ENCODE results near the gene MKRN1.
"Not testable (repeated sequence)": the region's sequence is repeated elsewhere in the genome, so short reads cannot be mapped to it uniquely, and the experiment has no call there.

MKRN1 gene

DNA sequence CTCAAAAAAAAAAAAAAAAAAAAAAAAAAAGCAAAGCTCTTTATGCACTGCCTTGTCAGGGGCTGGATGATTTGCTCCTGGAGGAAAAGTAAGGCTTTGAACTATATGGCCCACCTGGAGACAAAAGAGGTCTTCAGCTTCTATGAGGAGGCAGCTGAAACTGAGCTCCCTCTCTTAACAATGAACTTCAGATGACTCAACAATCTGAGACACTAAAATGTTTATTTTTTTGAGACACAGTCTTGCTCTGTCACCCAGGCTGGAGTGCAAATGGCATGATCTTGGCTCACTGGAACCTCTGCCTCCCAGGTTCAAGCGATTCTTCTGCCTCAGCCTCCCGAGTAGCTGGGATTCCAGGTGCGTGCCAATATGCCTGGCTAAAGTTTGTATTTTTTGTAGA is 38.7 kb downstream of the MKRN1 start:
- no peak for DNase-seq (ENCODE audit: low spot score)
- FAIRE-seq = no peak

DNA sequence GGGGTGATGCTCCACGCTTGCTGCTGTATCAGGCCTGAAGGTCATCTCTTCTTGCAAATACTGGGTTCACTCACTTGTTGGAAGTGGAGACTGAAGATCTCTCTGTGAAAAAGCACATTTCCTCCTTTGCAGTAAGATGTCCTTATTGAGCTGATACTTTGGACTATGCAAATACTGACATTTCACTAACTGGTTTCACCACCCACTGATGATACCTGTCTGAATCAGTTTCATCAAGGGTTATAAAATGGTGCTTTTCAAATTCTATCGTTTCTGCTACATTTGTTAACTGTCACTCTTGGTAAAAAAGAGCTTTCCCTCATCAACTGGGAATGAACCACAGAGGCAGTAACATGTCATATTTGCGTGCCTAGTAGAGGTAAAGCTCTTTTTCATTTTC is 39.9 kb downstream of the MKRN1 start:
- FAIRE-seq (no peak), DNase-seq (ENCODE audit: low spot score) (no peak)

DNA sequence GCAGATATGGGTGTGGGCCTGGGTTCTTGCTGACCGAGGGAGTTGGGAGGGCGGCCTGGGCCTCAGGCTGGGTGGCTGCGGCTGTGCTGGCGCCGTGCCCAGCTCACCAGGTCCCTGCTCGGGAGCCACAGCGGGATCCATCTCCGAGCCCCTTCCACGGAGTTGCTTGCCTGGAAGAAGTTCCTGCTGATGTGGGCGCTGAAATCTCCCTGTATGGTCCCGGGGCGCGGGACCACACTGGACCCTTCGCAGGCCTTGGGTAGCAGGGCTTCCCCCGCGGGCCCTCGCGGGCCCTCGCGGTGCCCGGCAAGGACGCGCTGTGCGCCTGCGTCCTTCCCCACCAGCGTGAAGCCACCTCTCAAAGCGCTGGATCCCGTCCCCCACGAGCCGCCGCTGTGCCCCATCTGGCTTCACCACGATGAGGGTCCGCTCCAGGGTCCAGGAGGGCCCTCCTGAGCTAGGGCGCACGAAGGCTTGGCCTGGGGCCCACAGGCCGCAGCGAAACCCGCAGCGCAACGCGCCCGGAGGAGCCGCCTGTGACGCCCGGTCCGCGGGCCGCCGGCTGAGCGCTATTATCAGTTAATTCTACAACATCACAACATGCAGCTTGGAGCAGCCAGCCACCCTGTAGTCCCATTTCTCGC is 43.9 kb downstream of the MKRN1 start:
- FAIRE-seq = no peak
- no peak for DNase-seq (ENCODE audit: low spot score)

DNA sequence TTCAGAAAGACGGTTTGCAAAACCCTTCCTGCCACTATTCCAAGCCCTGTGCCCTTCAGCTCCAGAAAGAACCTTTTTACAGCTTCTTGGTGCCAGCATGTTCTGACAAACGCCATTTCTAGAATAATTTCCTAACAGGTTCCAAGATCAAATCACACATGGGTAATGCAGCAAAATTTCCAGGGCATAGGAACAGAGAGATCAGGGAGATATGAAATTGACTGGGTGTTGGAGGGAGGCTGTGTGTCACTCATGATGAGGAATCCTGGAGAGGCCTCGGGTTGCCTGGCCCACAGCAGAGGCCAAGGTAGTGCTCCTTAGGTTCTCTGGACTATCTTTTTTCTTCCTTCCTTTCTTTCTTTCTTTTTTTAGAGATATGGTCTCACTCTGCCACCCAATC is 45.9 kb downstream of the MKRN1 start:
- DNase-seq (ENCODE audit: low spot score) (no peak), FAIRE-seq (no peak)

DNA sequence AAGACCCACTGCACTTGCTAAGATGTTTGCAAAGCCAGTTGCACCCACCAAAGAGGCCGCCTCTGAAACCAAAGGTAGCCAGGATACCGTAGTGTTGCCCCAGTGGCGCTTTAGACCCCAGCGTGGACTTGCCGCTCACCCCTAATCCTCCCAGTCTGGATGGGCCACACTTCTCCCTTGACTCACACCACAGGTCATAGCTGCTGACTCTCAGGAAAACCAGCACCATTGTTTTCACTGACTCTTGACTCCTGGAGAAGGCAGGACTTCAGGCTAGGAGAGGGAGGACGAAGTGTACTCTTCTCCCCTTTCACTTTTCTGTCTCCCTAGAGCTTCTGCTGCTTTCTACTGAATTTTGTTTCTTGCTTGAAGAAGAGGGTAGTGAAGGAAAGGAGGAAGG is 53.2 kb downstream of the MKRN1 start:
- FAIRE-seq (no peak), DNase-seq (ENCODE audit: low spot score) (no peak)

DNA sequence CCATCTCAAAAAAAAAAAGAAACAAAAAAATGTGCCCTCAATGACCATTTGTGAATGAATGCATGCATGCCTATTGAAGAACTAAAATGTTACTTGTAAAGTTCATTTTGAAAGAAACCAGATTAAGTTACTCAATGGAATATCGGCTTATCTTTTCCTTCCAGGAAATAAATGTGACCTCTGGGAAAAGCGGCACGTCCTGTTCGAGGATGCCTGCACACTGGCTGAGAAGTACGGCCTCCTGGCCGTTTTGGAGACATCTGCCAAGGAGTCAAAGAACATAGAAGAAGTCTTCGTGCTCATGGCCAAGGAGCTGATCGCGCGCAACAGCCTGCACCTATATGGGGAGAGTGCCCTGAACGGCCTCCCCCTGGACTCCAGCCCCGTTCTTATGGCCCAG is 53.6 kb downstream of the MKRN1 start:
- FAIRE-seq (no peak), DNase-seq (ENCODE audit: low spot score) (no peak)

DNA sequence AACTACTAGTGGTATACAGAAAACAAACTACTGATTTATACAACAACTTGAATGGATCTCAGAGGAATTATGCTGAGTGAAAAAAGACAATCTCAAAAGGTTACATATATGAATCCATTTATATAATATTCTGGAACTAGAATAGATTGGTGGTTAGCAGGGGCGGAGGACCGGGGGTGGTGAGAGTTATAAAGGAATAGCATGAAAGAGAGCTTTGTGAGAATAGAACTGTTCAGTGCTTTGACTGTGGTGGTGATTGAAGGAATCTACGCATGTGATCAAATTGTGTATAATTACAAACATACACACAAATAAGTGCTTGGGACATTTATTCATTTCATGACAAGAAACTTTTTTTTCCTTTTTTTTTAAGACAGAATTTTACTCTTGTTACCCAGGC is 55.8 kb downstream of the MKRN1 start:
- FAIRE-seq (no peak), DNase-seq (ENCODE audit: low spot score) (no peak)

DNA sequence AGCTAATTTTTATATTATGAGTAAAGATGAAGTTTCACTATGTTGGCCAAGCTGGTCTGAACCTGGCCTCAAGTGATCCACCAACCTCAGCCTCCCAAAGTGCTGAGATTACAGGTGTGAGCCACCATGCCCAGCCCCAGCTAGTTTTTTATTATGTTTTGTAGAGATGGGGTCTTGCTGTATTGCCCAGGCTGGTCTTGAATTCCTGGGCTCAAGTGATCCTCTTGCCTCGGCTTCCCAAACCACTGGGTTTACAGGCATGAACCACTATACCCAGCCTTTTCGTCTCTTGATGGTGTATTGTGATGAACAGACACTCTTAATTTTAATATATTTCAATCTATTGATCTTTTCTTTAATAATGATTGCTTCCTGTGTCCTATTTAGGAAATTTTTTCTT is 57.8 kb downstream of the MKRN1 start:
- FAIRE-seq (no peak), DNase-seq (ENCODE audit: low spot score) (no peak)

DNA sequence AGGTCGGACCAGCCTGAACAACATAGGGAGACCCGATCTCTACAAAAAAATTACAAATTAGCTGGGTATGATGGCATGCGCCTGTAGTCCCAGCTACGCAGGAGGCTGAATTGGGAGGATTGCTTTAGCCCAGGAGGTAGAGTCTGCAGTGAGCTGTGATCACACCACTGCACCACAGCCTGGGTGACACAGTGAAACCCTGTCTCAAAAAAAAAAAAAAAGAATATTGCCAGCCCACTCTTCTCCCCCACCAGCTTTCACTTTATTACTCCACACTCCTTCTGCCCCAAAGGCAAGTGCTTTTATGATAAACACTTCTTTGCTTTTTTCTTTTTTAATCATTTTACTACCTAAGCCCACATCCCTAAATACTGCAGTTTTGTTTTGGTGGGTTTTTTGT is 60.7 kb downstream of the MKRN1 start:
- no peak for FAIRE-seq

DNA sequence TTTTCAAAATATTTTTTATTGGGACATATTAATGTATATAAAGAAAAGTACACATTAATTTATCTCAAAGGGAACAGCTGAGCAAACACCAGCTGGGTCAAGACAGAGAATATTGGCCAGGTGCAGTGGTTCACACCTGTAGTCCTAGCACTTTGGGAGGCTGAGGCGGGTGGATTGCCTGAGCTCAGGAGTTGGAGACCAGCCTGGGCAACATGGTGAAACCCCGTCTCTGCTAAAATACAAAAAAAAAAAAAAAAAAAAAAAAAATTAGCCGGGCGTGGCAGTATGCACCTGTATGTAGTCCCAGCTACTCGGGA is 61.2 kb downstream of the MKRN1 start:
- not testable (repeated sequence) for FAIRE-seq; DNase-seq (ENCODE audit: low spot score)

More for the DNA sequence above, 60.7 kb downstream of the MKRN1 start:
- DNase-seq (ENCODE audit: low spot score) = no peak

DNA sequence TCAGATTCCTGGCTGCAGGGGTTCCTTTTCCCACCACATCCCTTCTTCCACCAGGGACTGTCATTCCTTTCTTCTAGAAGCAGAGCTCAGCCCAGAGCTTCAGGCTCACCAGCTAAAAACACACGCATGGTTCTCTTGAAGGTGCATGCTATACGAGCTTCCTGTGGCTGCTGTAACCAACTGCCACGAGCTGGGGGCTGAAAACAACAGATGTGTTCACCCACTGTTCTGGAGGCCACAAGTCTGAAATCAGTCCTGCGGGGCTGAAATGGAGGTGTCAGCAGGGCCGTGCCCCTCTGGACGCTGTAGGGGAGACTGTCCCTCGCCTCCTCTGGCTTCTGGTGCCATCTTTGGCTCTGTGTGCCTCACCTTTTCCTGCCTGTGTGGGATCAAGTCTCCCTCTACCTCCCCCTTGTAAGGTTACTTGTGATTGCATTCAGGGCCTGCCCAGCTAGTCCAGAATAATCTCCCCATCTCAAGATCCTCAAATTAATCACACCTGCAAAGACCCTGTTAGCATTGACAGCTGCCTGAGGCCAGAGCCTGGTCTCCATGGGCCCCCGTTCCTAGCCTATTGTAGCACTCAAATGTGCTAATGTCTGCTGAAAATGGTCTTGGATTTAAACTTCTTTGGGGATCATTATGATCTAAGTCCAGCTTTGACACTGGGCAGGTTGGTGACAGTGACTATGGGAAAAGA is 61.7 kb downstream of the MKRN1 start:
- FAIRE-seq = no peak
- no peak for DNase-seq (ENCODE audit: low spot score)

DNA sequence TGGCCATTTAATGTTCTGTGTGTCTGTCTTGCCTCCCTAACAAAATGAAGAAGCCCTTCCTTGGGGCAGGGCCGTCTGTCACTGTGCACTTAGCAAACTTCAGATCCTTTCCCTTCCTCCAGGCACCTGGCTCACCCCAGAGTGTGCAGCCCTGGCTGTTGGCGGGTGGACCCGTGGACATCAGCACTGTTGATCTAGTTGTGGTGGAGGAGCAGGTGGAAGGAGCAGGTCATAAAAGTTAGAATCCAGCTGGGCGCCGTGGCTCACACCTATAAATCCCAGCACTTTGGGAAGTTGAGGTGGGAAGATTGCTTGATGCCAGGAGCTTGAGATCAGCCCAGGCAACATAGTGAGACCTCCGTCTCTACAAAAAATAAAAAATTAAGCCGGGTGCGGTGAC is 62.7 kb downstream of the MKRN1 start:
- DNase-seq (ENCODE audit: low spot score) (no peak), FAIRE-seq (no peak)

DNA sequence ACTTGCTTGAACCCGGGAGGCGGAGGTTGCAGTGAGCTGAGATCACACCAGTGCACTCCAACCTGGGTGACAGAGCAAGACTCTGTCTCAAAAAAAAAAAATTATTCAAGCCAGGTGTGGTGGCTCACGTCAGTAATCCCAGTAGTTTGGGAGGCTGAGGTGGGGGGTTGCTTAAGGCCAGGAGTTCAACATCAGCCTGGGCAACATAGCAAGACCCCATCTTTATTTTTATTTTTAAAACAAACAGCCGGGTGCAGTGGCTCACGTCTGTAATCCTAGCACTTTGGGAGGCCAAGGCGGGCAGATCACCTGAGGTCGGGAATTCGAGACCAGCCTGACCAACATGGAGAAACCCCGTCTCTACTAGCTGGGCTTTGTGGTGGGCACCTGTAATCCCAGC is 63.5 kb downstream of the MKRN1 start:
- FAIRE-seq; DNase-seq (ENCODE audit: low spot score): not testable (repeated sequence)

DNA sequence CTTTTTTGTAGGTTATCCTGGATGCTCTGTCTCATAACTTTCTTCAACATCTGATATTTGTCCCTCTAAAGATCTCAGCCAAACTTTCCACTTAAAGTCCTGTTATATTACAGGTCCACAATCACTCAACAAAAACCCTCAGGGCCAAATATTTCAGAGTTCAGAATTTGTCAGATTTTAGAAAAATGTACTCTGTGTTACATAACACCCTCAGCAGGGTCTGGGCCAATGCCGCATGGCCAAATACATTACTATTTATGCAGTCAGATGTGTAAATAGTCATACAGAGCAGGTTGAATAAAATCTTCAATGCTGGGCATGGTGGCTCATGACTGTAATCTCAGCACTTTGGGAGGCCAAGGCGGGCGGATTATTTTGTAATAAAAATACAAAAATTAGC is 63.9 kb downstream of the MKRN1 start:
- no peak for FAIRE-seq
- DNase-seq (ENCODE audit: low spot score) = no peak

DNA sequence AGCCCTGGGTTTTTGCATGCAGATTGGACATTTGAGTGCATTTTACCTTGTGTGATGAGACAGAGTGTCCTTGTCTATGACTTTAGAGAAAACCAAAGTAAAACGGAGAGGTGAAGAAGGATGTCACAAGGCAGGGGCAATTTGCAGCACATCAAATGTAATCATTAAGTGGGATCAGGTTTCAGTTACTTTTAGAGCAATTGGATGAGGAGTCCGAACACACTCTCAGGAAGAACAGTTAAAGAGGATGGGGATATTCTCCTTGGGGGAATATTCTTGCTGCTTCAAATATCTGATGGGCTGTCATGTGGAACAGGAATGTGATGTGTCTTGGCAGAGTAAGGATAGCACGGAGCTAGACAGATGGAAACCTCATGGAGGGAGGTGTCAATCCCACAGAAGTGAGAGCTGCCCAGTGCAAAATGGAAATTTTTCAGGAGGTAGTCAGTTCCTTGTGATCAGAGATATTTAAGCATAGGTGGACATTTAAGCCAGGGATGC is 74.7 kb downstream of the MKRN1 start:
- peak; percentile 95 for DNase-seq (ENCODE audit: low spot score)
- peak; percentile 97 for FAIRE-seq

DNA sequence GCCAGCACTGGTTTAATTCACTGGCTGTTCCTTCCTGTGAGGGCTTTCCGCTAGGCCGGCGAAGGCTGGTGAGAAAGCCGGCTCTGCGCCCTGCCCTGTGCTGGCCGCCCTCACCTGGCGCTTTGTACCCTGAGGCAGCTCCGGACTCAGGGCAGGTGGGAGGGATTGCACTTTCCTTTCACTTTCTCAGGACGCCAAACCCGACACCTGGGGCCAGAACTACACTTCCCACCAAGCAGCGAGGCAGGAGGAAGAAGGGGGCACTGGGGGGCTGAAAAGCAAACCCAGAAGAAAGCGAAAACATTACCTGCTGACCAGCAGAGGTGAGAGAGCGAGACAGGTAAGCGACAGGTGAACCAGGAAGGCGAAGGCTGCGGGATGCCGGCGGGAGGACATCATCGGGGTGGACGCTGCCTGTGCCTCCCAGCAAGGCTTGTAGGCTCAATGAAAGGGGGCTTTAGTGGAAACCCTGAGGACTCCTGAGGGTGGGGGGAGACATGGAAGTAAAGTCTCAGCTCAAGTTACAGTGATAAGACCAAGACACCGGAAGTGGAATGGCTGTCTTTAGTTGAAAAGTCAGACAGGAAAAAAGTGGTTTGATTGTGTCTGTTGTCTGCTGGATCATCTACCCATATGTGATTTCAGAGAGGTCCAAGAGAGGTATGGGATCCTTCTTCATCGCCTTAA is 75.3 kb downstream of the MKRN1 start, which contains the start of gene RAB19:
Gene RAB19 (plus strand): TSS at position 181 of the 687 bp plus-strand sequence. CDS start 3,589 bp downstream, outside the sequence.
- FAIRE-seq = no peak
- no peak for DNase-seq (ENCODE audit: low spot score)

All from RCC 7860 (cell line).